SK-N-DZ (cell line): Measurements from ENCODE around the gene MAPK8IP2.
"Not testable (repeated sequence)": the region's sequence is repeated elsewhere in the genome, so short reads cannot be mapped to it uniquely, and the experiment has no call there.

Source experiments
- DNase-seq: peaks from one replicate; pipeline ENCODE4 v3.0.0-alpha.2; 2015; ENCODE audit warnings: low spot score

The MAPK8IP2 gene

DNA sequence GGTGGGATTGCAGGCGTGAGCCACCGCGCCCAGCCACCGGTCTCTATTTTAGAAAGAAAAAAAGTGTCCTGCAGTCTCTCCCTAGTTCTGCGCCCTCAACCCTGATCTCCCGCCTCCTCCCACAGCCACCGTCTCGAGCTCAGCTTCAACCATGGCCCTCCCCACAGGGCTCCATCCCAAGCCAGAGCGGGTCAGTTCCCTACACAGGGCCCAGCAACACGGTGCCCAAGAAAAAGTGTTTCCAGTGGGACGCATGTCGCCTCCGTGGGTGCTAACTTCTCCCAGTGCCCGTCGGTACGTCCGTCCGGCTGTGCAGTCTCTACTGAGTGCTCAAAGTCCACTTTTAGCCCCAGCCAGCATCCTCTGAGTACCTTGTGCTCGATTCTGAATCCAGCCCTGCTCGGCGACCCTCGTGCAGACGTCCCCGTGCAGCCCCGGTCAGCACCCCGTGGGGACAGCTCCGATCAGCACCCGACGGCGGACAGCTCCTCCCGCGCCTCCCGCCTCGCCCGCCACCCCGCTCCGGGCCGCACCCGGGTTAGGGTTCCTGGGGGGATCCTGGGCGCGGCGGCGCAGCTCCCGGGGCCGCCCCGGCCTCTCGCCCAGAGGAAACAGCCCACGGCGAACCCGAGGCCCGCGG, 657 bp upstream of the MAPK8IP2 start:
- no peak for DNase-seq

DNA sequence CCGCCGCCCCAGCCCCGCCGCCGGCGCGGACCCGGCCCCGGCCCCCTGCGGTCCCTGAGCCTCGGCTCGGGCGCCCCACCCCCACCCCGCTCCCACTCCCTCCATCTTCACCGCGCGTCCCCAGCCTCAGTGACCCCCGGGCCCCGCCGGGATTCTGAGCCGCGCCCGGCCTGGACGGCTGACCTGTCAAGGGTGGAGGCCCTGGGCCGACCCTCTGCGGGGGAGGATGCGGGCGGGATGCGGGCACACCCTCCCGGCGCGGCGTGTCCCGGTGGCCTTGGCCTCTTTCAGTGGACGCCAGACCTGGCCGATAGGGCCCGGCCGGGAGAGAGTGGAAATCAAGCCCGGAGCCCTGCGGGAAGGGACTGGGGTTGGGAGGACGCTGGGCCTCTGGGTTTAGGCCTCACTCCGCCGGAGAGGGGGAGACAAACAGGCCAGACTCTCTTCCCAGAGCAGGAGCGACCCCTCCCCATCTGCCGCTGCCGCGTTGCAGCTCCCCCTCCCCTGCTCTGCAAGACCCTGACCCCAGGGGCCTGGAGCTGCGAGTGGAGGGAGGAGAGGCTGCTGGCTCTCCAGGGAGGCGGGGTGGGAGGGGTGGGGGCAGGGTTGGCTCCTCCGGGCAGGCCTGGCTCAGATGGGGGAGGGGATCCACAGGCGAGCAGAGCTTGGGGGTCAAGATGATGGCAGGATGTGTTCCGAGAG, 525 bp downstream of the MAPK8IP2 start:
- DNase-seq, result peak; percentile 65

DNA sequence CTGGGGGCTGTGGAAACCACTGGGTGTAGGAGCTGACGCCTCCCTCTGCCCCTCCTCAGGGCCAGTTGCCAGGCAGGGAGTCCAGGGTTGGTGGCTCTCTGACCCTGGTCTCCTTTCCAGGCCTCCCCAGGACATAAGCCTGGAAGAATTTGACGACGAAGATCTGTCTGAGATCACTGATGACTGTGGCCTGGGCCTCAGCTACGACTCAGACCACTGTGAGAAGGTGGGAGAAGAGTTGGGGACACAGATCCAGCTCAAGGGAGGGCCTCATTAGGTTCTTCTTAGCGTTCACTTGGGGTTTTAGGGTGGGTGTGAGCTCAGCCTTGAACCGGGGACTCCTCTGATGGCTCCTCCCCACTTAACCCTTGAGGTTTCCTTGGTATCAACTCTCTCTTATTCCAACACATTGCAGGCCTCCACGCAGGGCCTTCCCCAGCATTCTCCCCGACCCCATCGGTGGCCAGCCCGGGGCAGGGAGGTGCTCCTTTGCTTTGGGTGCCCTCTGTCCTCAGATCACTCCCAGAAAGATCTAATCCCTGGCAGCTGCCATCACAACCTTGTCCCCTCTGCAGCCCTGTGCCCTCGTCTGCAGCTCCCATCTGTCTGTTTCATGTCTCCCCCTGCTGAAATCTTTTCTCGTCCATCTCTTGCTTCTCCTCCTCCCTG, 1.2 kb downstream of the MAPK8IP2 start:
- no peak for DNase-seq

DNA sequence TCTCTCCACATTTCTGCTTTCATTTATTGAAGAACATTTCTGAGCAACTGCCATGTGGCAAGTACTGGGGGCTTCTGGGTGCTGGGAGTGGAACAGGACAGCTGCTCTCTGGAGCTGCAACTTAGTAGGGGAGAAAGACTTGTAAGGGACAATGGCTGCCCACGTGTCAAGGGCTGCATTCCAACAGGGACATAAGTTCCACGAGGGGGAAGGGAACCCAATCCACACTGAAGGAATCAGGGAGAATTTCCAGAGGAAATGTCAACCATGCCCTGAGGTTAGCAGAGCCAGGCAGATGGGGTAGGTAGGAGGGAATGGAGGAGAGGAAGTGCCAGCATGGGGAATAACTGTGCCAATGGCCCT, 1.7 kb downstream of the MAPK8IP2 start:
- DNase-seq, result no peak

DNA sequence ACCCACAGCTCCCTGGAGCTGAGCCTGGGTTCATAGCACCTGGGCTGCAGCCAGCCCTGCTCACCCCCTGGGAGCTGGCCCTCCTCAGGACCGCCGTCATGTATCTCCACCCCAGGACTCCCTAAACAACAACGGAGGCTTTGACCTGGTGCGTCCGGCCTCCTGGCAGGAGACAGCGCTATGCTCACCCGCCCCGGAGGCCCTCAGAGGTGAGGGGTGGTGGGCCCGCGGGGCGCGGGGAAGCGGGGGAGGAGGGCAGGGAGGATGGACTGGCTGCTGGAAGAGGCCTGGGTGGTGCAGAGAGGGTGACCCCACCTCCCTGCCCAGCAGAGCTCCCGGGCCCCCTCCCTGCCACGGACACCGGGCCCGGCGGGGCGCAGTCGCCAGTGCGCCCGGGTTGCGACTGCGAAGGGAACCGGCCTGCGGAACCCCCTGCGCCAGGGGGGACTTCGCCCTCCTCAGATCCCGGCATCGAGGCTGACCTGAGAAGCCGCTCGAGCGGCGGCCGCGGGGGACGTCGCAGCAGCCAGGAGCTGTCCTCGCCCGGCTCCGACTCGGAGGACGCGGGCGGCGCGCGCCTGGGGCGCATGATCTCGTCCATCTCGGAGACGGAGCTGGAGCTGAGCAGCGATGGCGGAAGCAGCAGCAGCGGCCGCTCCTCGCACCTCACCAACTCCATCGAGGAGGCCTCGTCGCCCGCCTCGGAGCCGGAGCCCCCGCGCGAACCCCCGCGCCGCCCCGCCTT, 3.1 kb downstream of the MAPK8IP2 start:
- no peak for DNase-seq

DNA sequence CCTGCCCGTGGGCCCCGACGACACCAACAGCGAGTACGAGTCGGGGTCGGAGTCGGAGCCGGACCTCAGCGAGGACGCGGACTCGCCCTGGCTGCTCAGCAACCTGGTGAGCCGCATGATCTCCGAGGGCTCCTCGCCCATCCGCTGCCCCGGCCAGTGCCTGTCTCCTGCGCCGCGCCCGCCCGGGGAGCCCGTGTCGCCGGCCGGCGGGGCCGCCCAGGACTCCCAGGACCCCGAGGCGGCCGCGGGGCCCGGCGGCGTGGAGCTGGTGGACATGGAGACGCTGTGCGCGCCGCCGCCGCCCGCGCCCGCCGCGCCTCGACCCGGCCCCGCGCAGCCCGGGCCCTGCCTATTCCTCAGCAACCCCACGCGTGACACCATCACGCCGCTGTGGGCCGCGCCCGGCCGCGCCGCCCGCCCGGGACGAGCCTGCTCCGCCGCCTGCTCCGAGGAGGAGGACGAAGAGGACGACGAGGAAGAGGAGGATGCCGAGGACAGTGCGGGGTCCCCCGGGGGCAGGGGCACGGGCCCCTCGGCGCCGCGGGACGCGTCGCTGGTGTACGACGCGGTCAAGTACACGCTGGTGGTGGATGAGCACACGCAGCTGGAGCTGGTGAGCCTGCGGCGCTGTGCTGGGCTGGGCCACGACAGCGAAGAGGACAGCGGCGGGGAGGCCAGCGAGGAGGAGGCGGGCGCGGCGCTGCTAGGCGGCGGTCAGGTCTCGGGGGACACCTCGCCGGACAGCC, 3.8 kb downstream of the MAPK8IP2 start:
- no peak for DNase-seq

DNA sequence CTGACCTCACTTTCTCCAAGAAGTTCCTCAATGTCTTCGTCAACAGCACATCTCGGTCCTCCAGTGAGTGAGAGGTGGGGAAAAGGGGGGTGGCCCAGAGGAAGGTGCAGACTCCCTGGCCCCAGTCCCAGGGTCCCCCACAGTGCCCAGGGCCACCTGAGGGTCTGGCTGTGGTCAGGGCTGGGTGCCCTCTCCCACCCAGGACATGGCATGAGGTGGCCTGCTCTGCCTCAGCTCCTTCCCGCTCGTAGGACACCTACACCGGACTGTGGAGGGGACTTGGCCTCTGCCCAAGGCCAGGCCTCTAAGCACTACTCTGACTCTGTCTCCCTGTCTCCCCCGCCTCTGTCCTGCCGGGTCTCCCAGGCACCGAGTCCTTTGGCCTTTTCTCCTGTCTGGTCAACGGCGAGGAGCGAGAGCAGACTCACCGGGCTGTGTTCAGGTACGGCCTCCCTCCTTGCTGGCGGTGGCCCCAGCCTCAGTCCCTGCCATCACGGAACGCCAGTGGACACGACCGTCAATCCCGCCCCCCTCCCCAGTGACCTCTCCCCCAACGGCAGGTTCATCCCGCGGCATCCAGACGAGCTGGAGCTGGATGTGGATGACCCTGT, 4.5 kb downstream of the MAPK8IP2 start:
- DNase-seq, result no peak

DNA sequence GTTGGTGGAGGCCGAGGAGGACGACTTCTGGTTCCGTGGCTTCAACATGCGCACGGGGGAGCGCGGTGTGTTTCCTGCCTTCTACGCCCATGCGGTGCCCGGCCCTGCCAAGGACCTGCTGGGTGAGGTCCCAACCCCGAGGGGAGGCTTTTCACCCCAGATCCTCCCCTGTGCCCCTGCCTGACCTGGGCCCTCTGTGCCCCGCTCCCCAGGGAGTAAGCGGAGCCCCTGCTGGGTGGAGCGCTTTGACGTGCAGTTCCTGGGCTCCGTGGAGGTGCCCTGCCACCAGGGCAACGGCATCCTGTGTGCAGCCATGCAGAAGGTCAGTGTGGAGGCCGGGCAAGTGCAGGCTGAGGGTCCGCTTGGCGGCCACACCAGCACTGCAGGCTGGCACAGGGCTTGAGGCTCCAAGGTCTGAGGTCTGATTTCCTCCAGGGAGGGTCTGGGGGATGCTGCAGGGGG, 5.1 kb downstream of the MAPK8IP2 start:
- DNase-seq, result no peak

DNA sequence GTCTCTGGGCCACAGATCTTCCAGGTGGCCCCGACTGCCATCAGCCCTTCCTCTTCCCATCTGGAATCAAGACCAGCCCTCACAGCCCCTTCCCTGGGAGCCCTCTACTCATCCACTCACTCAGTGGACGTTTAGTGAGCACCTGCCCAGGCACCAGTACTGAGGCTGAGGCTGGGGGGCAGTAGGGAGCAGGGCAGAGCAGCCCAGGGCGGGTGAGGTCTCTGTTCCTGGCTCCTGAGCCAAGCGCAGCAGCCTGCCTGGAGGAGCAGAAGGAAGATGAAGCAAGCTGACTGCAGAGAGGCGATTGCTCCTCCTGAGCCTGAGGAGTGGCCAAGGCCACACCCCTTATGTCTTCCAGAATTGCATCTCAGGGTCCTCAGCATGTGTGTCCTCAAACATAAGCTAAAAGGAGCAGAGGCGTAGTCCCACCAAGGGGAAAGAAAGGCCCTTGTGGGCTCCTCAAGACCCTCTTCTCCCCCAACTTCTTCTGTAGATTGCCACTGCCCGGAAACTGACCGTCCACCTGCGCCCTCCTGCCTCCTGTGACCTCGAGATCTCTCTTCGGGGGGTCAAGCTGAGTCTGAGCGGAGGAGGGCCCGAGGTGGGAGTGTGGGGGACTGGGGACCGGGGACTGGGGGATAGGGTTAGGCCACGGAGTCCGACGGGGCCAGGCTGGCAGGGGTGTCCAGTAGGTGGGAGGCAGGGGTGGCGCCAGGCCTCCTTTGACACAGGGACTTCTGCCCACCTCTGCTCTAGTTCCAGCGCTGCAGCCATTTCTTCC, 5.8 kb downstream of the MAPK8IP2 start:
- DNase-seq, result no peak

DNA sequence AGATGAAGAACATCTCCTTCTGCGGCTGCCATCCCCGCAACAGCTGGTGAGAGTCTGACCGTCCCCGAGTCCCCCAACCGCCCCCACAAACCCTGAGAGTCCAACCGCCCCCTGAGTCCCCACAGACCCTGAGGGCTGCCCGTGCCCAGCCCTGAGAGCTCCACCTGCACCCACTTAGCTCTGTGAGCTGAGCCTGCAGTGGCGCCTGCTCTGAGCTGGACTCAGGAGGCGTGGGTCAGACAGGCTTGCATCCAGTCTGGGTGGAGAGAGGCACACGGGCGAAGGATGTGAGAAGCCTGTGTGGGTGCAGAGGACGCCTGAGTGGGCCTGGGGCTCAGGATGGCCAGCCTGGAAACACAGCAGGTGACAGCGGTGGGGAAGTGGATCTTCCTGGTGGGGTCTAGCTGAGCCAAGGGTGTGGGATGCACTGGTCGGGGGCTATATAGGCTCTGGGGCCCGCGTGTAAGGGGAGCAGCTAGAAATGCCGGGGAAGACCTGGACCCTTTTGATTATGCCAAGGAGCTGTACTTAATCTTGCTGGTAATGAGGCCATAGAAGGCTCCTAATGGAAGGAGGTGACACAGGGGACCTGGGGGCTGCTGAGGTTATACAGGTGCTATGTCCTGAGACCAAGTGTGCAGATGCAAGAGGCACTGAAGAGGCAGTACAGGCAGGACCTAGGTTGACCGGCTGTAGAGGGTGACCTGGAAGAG, 6.5 kb downstream of the MAPK8IP2 start:
- no peak for DNase-seq

DNA sequence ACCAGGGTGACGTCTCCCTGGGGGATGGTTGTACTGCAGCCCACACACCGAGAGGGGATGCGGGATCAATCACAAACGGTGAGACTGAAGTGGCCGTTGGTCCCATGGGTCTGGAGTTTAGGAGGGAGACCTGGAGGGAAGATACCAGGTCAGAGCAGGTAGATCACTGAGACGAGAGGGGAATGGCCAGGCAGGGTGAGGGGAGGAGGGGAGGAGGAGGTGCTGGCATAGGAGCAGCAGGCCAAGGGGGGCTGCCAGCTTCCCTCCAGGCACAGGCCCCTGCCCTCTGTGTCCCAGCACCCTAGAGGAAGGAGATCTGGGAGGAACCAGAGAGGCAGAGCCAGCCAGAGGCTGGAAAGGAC, 7.0 kb downstream of the MAPK8IP2 start:
- DNase-seq, result no peak

DNA sequence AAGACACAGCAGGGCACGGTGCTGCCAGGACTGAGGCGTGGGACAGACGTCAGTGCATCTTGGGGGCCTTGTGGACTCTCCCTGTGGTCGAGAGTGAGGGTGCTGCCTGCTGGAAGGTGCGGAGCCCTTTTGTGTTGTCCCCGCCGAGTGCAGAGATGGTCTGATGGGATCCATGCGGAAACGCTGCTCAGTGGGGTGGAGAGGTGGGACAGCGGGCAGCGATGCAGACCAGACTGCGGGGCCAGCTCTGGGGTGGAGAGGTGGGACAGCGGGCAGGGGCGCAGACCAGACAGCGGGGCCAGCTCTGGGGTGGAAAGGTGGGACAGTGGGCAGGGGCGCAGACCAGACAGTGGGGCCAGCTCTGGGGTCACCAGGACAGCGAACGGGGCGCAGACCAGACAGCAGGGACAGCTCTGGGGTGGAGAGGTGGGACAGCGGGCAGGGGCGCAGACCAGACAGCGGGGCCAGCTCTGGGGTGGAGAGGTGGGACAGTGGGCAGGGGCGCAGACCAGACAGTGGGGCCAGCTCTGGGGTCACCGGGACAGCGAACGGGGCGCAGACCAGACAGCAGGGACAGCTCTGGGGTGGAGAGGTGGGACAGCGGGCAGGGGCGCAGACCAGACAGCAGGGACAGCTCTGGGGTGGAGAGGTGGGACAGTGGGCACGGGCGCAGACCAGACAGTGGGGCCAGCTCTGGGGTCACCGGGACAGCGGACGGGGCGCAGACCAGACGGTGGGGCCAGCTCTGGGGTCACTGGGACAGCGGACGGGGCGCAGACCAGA, 7.7 kb downstream of the MAPK8IP2 start:
- not testable (repeated sequence) for DNase-seq

DNA sequence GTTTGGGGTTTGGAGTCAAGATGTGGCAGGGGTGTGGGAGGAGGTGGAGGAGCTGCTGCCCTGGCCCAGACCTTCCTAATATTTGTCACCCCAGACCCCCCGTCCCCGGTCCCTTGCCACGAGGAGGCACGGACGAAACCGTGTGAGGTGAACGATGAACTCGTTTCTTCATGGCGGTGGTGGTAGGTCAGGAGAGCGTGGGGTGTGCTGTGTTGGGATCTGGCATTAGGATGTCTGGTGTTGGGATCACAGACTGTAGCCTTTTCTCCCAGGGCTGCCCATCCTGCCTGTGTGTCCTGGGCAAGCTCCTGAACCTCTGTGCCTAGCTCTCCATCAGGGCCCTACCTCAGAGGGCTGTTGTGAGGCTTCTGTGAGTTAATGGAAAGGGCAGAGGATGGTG, 8.4 kb downstream of the MAPK8IP2 start:
- no peak for DNase-seq

DNA sequence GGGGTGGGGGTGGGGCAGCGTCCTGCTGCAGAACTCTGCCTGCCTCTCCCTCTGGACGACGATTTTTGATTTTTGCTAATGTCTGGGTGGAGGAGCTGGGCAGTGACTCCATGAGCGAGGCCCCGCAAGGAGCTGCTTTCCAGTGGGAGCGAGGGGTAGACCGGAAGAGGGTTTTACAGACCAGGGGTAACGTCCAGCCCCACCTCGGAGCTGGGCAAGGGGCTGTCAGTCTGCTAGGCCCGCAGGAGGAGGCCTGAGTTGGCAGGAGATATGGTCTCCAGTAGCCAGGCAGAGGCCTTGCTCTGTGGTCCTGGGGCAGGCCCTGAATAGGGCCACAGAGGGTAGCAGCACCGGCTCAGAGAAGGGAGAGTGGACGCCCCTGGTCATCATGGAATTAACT, 9.0 kb downstream of the MAPK8IP2 start:
- DNase-seq, result no peak

DNA sequence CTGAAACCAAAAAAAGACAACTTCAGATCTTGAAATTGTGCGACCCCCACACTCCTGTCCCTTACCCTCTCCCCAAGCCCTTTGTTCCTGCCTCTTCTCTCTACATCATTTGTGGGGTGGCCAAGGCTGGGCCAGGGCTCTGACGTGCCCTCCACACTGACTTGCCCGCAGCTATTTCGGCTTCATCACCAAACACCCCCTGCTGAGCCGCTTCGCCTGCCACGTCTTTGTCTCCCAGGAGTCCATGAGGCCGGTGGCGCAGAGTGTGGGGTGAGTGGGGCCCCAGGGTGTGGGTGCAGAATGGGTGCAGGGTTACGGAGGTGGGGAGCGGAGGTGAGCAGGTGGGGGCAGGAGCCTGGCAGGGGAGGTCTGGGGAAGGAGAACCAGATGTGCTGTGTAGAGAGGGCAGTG, 9.5 kb downstream of the MAPK8IP2 start:
- DNase-seq, result no peak

DNA sequence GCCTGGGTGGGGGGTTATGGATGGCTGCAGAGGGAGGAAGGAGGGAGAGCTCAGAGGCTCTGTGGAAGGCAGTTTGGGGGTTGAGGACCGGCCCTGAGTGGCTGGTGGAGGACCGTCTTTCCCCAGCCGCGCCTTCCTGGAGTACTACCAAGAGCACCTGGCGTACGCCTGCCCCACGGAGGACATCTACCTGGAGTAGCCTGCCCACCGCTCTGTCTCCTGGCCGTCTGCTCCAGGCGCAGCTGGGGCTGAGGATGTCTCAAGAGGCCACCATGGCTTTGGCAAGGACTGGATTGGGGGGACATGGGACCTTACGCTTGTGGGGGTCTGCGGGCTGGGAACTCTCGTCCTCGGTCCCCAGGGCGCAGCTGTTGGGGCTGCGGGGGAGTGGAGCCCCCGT, 10.0 kb downstream of the MAPK8IP2 start:
- DNase-seq, result no peak

DNA sequence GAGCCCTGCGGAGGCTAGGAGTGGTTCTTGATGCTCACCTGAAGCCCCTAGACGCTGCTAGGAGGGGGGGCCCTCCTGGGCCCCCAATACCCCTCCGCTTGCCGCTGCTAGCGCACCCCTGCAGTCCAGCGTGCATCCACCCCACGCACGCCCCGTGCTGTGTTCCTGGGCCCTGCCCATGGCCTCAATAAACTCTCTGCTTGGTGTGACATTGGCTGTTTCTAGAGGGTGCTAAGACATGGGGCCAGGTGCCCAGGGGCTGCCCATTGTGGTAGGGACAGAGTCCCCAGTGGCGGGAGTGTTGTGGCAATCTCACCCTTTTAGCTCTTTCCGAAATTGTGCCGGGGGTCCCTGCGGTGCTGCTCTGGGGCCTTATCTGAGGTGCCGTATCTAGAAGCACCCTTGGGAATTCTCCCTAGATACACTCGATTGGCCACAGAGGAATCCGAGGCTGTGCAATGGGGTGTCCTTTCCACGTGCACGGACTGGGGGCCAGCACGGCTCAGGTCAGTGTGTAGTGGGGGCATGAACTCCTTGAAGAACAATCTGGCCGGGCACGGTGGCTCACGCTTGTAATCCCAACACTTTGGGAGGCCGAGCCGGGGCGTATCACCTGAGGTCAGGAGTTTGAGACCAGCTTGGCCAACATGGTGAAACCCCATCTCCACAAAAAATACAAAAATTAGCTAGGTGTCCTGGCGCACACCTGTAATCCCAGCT, 10.9 kb downstream of the MAPK8IP2 start:
- DNase-seq, result no peak

DNA sequence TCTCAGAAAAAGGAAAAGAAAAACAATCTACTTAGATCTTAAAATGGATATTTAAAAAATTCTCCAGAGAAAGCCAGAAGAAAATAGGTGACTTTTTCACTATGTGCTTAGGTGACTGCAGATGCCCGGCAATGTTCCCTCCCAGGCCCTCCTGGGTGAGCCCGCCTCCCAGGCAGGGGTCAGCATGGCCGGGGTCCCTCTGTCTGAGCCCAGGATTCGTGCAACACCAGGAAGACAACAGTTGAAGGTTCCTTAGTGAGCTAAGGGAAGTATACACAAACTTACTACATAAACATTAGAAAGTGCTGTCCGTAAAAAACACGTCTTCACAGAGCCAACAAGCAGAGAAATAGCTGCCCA, 11.6 kb downstream of the MAPK8IP2 start:
- DNase-seq, result no peak
